GM13977 (cell line): Measurements from ENCODE around the gene PARP4.
A peak's percentile ranks its signal among the peaks of the same experiment; 100 is the strongest.
"Not testable (repeated sequence)": the region's sequence is repeated elsewhere in the genome, so short reads cannot be mapped to it uniquely, and the experiment has no call there.

ENCODE experiments used
- DNase-seq: peaks from one replicate; pipeline ENCODE4 v3.0.0; 2012; ENCODE audit warnings: low spot score
- in situ Hi-C: fragments of 300-500 bp; cut with MboI; formaldehyde crosslinking; loops from one replicate; pipeline ENCODE4 v1.12.0; 2022; ENCODE audit warnings: low sequenced_read_pairs, low pct_unique_long_range_greater_than_20kb, mixed read lengths, inconsistent platforms; ENCODE audit not compliant: unreplicated experiment
- TF ChIP-seq, protein P1 (sequence below): IDR thresholded peaks from 2 replicates; pipeline ENCODE4 v1.5.1; 2012; ENCODE audit warnings: mild to moderate bottlenecking, control low read depth; ENCODE audit not compliant: insufficient read depth; ENCODE audit errors: extremely low read depth, missing control alignments

The PARP4 gene

DNA sequence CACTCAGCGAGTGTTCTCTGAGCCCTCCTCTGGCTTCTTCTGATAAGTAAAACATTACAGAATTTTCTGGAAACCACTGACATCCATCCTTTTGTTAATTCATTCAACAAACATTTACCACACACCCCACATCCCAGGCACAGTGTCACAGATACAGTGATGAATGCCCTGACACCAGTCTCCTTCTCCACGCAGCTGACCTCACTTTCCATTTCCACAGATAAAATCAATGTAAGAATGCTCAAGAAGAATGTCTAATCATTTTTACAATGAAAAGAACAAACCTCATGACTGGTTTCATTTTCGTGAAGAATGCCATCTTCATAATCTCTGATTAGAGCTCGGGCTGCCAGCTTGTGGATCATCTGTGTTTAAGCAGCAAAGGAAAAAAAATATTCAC, 69.2 kb downstream of the PARP4 start:
- DNase-seq = no peak
- in situ Hi-C loops = no loop called here
- TF ChIP-seq, protein P1, sequence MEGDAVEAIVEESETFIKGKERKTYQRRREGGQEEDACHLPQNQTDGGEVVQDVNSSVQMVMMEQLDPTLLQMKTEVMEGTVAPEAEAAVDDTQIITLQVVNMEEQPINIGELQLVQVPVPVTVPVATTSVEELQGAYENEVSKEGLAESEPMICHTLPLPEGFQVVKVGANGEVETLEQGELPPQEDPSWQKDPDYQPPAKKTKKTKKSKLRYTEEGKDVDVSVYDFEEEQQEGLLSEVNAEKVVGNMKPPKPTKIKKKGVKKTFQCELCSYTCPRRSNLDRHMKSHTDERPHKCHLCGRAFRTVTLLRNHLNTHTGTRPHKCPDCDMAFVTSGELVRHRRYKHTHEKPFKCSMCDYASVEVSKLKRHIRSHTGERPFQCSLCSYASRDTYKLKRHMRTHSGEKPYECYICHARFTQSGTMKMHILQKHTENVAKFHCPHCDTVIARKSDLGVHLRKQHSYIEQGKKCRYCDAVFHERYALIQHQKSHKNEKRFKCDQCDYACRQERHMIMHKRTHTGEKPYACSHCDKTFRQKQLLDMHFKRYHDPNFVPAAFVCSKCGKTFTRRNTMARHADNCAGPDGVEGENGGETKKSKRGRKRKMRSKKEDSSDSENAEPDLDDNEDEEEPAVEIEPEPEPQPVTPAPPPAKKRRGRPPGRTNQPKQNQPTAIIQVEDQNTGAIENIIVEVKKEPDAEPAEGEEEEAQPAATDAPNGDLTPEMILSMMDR = no peak

- in situ Hi-C loops, DNase-seq: not testable (repeated sequence)
Measured at GRCh38 chr13:24426045-24426444, 86.5 kb downstream of the PARP4 start.

DNA sequence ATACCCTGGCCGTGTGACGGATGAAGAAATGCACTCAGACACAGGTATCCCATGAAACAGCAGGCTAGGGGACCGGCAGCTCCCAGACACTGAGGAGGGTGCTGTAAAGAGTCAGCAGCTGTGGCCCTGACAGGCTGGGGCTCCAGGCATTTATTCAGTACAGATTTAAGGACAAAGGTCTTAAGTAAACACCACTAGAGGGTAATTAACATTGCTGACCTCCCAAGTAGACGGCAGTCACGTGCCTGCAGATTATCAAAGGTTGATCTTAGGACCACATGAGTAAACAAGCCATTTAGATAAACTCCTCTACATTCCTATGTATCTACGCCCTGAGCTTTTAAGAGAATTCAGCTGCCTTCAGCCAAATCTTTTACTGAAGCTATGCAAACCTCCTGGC, 92.9 kb downstream of the PARP4 start:
- in situ Hi-C loops, DNase-seq: not testable (repeated sequence)

- TF ChIP-seq, protein P1 = peak; percentile 7
- no peak for DNase-seq
- in situ Hi-C loops = no loop called here
Measured at GRCh38 chr13:24407844-24408243, 104.7 kb downstream of the PARP4 start.

GRCh38 chr13:24406524-24406923, 106.1 kb downstream of the PARP4 start:
- DNase-seq = no peak
- TF ChIP-seq, protein P1 = no peak
- in situ Hi-C loops = no loop called here

GRCh38 chr13:24396821-24397220, 115.8 kb downstream of the PARP4 start:
- TF ChIP-seq, protein P1 = no peak
- in situ Hi-C loops = no loop called here
- no peak for DNase-seq

DNA sequence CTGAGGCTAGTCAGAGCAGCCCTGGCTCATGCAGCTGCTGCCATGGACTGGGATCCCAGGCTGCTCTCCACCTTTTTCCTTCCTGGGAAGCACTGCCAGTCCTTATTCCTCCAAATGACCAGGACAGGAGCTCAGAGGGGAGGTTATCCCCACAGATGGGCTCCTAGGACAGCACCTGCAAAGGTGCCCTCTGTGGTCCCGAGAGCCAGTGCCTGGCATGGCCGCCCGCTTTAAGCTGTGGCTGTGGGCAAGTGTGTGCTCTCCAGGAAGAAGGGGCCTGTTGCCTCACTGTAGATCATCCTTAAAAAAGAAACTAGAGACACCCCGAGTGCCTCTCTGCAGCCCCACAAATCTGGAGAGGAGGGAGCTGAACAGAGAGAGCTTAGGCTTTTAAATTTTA, 119.6 kb downstream of the PARP4 start:
- no peak for DNase-seq
- TF ChIP-seq, protein P1 = no peak
- in situ Hi-C loops = no loop called here

- in situ Hi-C loops, DNase-seq: not testable (repeated sequence)
Measured at GRCh38 chr13:24391771-24392683, 120.6 kb downstream of the PARP4 start.

GRCh38 chr13:24390795-24391194, 121.8 kb downstream of the PARP4 start:
- DNase-seq, in situ Hi-C loops: not testable (repeated sequence)
